Body of pancreas (tissue), 4 donors: Measurements from ENCODE around the gene COL4A4.

Source experiments
- POLR2A ChIP-seq, 3 donors: fragments of 450-650 bp; IDR thresholded peaks; one replicate each; pipeline ENCODE4 v1.6.1; 2016; ENCODE audit warnings: antibody characterized with exemption in 3 of 3, mild to moderate bottlenecking in 2 of 3
- TF ChIP-seq, protein P1 (sequence below), 7 experiments: fragments of 450-650 bp in 4 of 7; fragments of 200-600 bp in 3 of 7; sonication (generic) in 3 of 7; IDR thresholded peaks; one replicate each; pipeline ENCODE4 v1.5.1; 2016 to 2019; ENCODE audit warnings: antibody characterized with exemption in 7 of 7

DNA sequence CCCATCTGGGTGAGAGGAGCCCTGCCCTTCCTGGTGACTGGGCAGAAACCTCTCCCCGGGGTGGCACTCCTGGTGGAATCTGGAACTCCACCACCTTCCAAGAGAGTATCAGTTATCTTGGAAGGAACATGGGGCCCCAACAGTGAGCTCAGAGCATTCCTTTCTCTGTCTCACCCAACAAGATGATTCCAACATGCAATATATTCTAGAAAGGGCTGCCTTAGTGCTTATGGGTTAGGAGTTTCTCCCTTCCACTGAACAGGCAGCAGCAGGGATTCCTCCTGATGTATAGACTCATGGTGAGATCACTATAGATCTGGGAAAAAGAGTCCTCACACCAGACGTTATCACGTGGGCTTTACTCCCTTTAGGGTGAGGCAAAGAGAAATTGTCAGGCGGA, 147.1 kb downstream of the COL4A4 start:
- TF ChIP-seq, protein P1, sequence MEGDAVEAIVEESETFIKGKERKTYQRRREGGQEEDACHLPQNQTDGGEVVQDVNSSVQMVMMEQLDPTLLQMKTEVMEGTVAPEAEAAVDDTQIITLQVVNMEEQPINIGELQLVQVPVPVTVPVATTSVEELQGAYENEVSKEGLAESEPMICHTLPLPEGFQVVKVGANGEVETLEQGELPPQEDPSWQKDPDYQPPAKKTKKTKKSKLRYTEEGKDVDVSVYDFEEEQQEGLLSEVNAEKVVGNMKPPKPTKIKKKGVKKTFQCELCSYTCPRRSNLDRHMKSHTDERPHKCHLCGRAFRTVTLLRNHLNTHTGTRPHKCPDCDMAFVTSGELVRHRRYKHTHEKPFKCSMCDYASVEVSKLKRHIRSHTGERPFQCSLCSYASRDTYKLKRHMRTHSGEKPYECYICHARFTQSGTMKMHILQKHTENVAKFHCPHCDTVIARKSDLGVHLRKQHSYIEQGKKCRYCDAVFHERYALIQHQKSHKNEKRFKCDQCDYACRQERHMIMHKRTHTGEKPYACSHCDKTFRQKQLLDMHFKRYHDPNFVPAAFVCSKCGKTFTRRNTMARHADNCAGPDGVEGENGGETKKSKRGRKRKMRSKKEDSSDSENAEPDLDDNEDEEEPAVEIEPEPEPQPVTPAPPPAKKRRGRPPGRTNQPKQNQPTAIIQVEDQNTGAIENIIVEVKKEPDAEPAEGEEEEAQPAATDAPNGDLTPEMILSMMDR (IDR thresholded peaks at IDR 0.05), result no peak
- TF ChIP-seq POLR2A (IDR thresholded peaks at IDR 0.05), result no peak
